ENCODE data around the gene GTF2F2. TPM values are rescaled to one million over a fixed set of nuclear protein-coding genes. Genes with fewer than 3 reads are reported as not detected.

Gene GTF2F2
- total and polyA plus RNA-seq, 9 of the 15 experiments (the other 6 are each of a cell fraction or from before 2014, with no cell fraction given) = 19.7 to 44.8 (median 32.4) TPM

DNA sequence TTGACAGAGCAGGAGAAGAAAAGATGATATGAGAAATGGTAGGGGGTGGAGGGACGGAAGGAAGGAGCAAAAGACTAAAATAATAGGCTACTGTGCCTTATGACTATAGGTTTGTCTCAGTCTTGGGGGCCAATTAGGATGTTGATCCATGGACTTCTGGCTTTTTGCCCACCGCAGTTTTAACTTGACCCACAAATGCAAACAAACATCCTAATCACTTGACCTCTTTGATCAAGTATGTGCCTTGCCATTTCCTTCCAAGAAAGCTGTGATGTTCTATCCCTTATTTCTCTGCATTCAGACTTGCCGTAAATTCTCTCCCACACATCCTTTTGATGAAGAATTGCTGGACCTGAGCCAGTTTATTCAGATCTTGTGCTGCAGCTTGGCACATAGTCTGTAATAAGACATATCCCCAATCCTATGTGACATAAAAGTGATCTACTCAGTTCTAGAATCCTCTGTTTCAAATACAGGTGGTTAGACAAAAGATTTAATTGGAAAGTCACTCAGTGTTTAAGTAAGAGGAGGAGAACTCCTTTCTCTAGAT is 157.9 kb downstream of the GTF2F2 start:
- intact Hi-C loops (cut with micrococcal nuclease) (no loop called here), in situ Hi-C loops (cut with MboI) (no loop called here)
- 82% methylated on average over 3 of the region's 3 CpGs for WGBS (ENCODE audit: insufficient coverage, low coverage, missing lambda C conversion rate)
- Histone ChIP-seq H3K79me2 (ENCODE audit: control insufficient read depth, insufficient read depth, low read length) (no peaks in the 10 kb centered on the region), H3K4me3 (no peak overlapping the region), H2AFZ (ENCODE audit: low read depth, low read length) (no peak overlapping the region), H3K9ac (ENCODE audit: insufficient read depth in 1 of 2, low read depth in 2 of 2, low read length in 2 of 2) (no peak overlapping the region), H3K36me3 (ENCODE audit: control insufficient read depth, insufficient read depth, low read length) (0 out of 3 replicates have a peak, but pooled peaks cover 6% of the 10 kb centered on the region), H3K9me1 (ENCODE audit: control insufficient read depth, insufficient read depth, low read length) (no peaks in the 10 kb centered on the region), H3K9me3 (replicated peaks; ENCODE audit: control insufficient read depth, insufficient read depth, low read depth, low read length) (no peaks in the 10 kb centered on the region), H3K4me2 (ENCODE audit: insufficient read depth, low read length) (no peak overlapping the region), H4K20me1 (replicated peaks; ENCODE audit: control insufficient read depth, insufficient read depth, low read length) (no peaks in the 10 kb centered on the region), H3K27ac (ENCODE audit: extremely low read depth, low read depth, low read length) (no peak overlapping the region), H3K27me3 (ENCODE audit: control insufficient read depth in 2 of 2, insufficient read depth in 2 of 2, low read length in 2 of 2) (no peaks in the 10 kb centered on the region), H3K4me1 (replicated peaks in 1 of 2; ENCODE audit: control insufficient read depth in 2 of 2, insufficient read depth in 2 of 2, low read length in 2 of 2) (no peaks in the 10 kb centered on the region; a peak in 1 of 5 replicates)
- BruUV-seq (replicated peaks) = no TSS peak
- DNase-seq (ENCODE audit: extremely low read depth in 1 of 4, low spot score in 3 of 4) (no peak), FAIRE-seq (no peak), ATAC-seq (no peak)
- ChIA-PET CTCF (ENCODE audit: low intra/inter-chr PET ratio) (no interaction called here), POLR2A (no interaction called here)
- no peak for TF ChIP-seq MED1 (CRISPR knock-in tag; IDR thresholded peaks at IDR 0.05; ENCODE audit: borderline replicate concordance)
- TF ChIP-seq NFIC (IDR thresholded peaks at IDR 0.05) = peak; percentile 11; the same call in 1 of the 2 replicates

DNA sequence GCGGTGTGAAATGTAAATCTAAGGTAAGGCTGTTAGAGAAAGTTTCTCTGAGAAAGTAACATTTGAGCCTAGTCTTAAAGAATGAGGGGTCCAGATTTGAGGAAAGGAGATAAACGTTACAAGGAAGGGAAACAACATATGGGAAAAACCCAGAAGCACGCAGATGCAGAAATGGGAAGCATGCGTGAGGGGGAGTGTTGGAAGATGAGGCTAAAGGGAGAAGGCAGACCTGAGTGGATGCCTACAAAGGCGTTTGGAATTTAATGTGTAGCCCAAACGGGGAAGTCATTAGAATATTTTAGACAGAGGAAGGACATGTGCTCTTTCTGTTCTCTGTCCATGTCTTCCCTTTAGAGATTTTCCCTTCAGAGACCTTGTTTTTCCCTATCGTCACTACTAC is 159.7 kb downstream of the GTF2F2 start:
- no peaks in the 10 kb centered on the region for H3K79me2 ChIP-seq (ENCODE audit: control insufficient read depth, insufficient read depth, low read length)
- POLR2A ChIA-PET = interaction anchor here (0.6 kb wide), 1 partner anchor 221 kb away, joined by 3 read pairs; no protein-coding TSS in a partner anchor
- ATAC-seq (no peak), FAIRE-seq (no peak), DNase-seq (ENCODE audit: extremely low read depth in 1 of 4, low spot score in 3 of 4) (no peak)
- CTCF ChIA-PET (ENCODE audit: low intra/inter-chr PET ratio) = interaction anchor here (1.6 kb wide), 1 partner anchor 233 kb away, joined by 11 read pairs; no protein-coding TSS in a partner anchor
- in situ Hi-C loops (cut with MboI) = no loop called here
- peaks cover 18% of the 10 kb centered on the region; the same call in 2 of the 3 replicates for H3K36me3 ChIP-seq (ENCODE audit: control insufficient read depth, insufficient read depth, low read length)
- WGBS (ENCODE audit: insufficient coverage, low coverage, missing lambda C conversion rate) = 73% methylated on average over 7 of the region's 7 CpGs
- no peak overlapping the region for H3K4me2 ChIP-seq (ENCODE audit: insufficient read depth, low read length)
- no peaks in the 10 kb centered on the region for H3K27me3 ChIP-seq (ENCODE audit: control insufficient read depth in 2 of 2, insufficient read depth in 2 of 2, low read length in 2 of 2)
- H2AFZ ChIP-seq (ENCODE audit: low read depth, low read length) = no peak overlapping the region
- H3K9ac ChIP-seq (ENCODE audit: insufficient read depth in 1 of 2, low read depth in 2 of 2, low read length in 2 of 2) = no peak overlapping the region
- TF ChIP-seq ZNF551 (CRISPR knock-in tag; IDR thresholded peaks at IDR 0.05) (no peak), MAFK (IDR thresholded peaks at IDR 0.05; ENCODE audit: low read length) (no peak), ZNF165 (CRISPR knock-in tag; IDR thresholded peaks at IDR 0.05; ENCODE audit: borderline replicate concordance) (no peak)
- TF ChIP-seq, protein P1, sequence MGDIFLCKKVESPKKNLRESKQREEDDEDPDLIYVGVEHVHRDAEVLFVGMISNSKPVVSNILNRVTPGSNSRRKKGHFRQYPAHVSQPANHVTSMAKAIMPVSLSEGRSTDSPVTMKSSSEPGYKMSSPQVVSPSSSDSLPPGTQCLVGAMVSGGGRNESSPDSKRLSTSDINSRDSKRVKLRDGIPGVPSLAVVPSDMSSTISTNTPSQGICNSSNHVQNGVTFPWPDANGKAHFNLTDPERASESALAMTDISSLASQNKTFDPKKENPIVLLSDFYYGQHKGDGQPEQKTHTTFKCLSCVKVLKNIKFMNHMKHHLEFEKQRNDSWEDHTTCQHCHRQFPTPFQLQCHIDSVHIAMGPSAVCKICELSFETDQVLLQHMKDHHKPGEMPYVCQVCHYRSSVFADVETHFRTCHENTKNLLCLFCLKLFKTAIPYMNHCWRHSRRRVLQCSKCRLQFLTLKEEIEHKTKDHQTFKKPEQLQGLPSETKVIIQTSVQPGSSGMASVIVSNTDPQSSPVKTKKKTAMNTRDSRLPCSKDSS (IDR thresholded peaks at IDR 0.05; ENCODE audit: low read depth, partially characterized antibody) = no peak
- H3K9me1 ChIP-seq (ENCODE audit: control insufficient read depth, insufficient read depth, low read length) = no peaks in the 10 kb centered on the region
- intact Hi-C loops (cut with micrococcal nuclease) = no loop called here
- no peaks in the 10 kb centered on the region for H3K9me3 ChIP-seq (replicated peaks; ENCODE audit: control insufficient read depth, insufficient read depth, low read depth, low read length)
- no peak overlapping the region for H3K4me3 ChIP-seq
- BruUV-seq (replicated peaks) = no TSS peak
- H3K27ac ChIP-seq (ENCODE audit: extremely low read depth, low read depth, low read length) = no peak overlapping the region
- no peaks in the 10 kb centered on the region; a peak in 1 of 5 replicates for H3K4me1 ChIP-seq (replicated peaks in 1 of 2; ENCODE audit: control insufficient read depth in 2 of 2, insufficient read depth in 2 of 2, low read length in 2 of 2)
- no peaks in the 10 kb centered on the region for H4K20me1 ChIP-seq (replicated peaks; ENCODE audit: control insufficient read depth, insufficient read depth, low read length)
